A673 (cell line): ENCODE data around the gene DNTTIP2. TPM values are rescaled to one million over a fixed set of nuclear protein-coding genes. Genes with fewer than 3 reads are reported as not detected.
A peak's percentile ranks its signal among the peaks of the same experiment; 100 is the strongest.

Source experiments
- BruUV-seq: library from RNA; stranded (reverse); fragments of 400-500 nt; replicated peaks from 2 replicates; lab custom pipeline; 2021; lab: Mats Ljungman, UMichigan
- CTCF ChIA-PET: fragments of 300-600 bp; sonication (Branson Sonifier 250); formaldehyde crosslinking; loops from one replicate; lab custom pipeline; 2022; ENCODE audit warnings: antibody characterized with exemption; lab: Charles Lee
- POLR2A ChIA-PET: fragments of 300-600 bp; sonication (Branson Sonifier 250); formaldehyde crosslinking; loops from one replicate; lab custom pipeline; 2022; ENCODE audit warnings: antibody characterized with exemption; ENCODE audit not compliant: low non-redundant PET; lab: Charles Lee
- DNase-seq: peaks from one replicate; pipeline ENCODE4 v3.0.0-alpha.2; 2015; ENCODE audit warnings: low spot score
- H3K27ac ChIP-seq: fragments of 200-600 bp; sonication (generic); 2 replicates; pipeline ENCODE4 v1.5.1; 2016; ENCODE audit warnings: mixed run types, low read depth, mild to moderate bottlenecking, mixed read lengths, antibody characterized with exemption, low read length; ENCODE audit not compliant: poor library complexity, severe bottlenecking
- H3K27me3 ChIP-seq: fragments of 200-600 bp; sonication (generic); replicated peaks from 2 replicates; pipeline ENCODE4 v1.6.1; 2017; ENCODE audit warnings: mixed run types, low read depth, mild to moderate bottlenecking, mixed read lengths, antibody characterized with exemption, low read length; ENCODE audit not compliant: insufficient read depth, poor library complexity
- H3K36me3 ChIP-seq: fragments of 200-600 bp; sonication (generic); 2 replicates; pipeline ENCODE4 v1.6.1; 2016; ENCODE audit warnings: mixed run types, mild to moderate bottlenecking, mixed read lengths, antibody characterized with exemption, low read length; ENCODE audit not compliant: insufficient read depth, poor library complexity, severe bottlenecking
- H3K4me1 ChIP-seq: fragments of 200-600 bp; sonication (generic); 2 replicates; pipeline ENCODE4 v1.6.1; 2017; ENCODE audit warnings: mixed run types, mild to moderate bottlenecking, mixed read lengths, antibody characterized with exemption, low read length; ENCODE audit not compliant: insufficient read depth, poor library complexity, severe bottlenecking
- H3K4me3 ChIP-seq: fragments of 200-600 bp; sonication (generic); 2 replicates; pipeline ENCODE4 v1.5.1; 2016; ENCODE audit warnings: low read depth, mixed run types, mild to moderate bottlenecking, mixed read lengths, low read length; ENCODE audit not compliant: poor library complexity, severe bottlenecking
- H3K9me3 ChIP-seq: fragments of 200-600 bp; sonication (generic); 2 replicates; pipeline ENCODE4 v1.6.1; 2016; ENCODE audit warnings: mixed run types, low read depth, mild to moderate bottlenecking, mixed read lengths, antibody characterized with exemption, low read length; ENCODE audit not compliant: poor library complexity, severe bottlenecking
- EZH2 ChIP-seq: fragments of 200-600 bp; sonication (generic); IDR thresholded peaks from 2 replicates; pipeline ENCODE4 v1.6.1; 2017; ENCODE audit warnings: borderline replicate concordance, low read depth, mild to moderate bottlenecking, mixed read lengths, antibody characterized with exemption, low read length; ENCODE audit not compliant: poor library complexity, severe bottlenecking
- intact Hi-C: fragments of 100-400 bp; cut with micrococcal nuclease; formaldehyde crosslinking; loops from one replicate; pipeline ENCODE4 v1.10.0; 2022; ENCODE audit not compliant: unreplicated experiment
- total RNA-seq: library from RNA; stranded (reverse); gene quantifications from 2 replicates; pipeline ENCODE4 v1.2.3, GENCODE V29; 2021
- TF ChIP-seq, protein P1 (sequence below): fragments of 300-800, 200-600 bp; sonication (generic); conservative IDR thresholded peaks from 2 replicates; pipeline ENCODE4 v1.5.1; 2017; ENCODE audit warnings: low read depth, mild to moderate bottlenecking, antibody characterized with exemption, low read length, moderate library complexity, mixed read lengths

The DNTTIP2 gene
- total RNA-seq, 1 experiment from 2014 or later: 102 TPM

DNA sequence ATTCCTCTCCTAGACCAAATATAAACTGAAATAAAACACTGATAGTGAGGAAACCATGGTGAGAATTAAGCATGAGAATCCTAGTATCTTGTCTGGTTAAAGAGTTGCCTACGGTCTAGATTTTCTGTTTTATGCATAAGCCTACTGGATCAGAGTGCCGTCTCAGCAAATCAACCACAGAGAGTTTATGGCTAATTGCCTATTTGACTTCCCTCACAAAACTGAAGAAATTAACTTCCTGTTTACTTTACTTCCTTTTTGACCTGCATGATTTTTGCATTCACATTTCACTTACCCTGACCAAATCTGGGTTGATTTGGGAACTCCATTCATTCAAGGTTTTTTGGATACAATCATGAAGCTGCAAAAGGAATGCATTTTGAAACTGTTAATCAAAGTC lies 25.2 kb upstream of the DNTTIP2 start:
- Histone ChIP-seq H3K27me3 (no peaks in the 10 kb centered on the region), H3K27ac (peak overlapping the region; percentile 32), H3K4me3 (no peak overlapping the region), H3K9me3 (no peaks in the 10 kb centered on the region), H3K4me1 (peaks cover 47% of the 10 kb centered on the region), H3K36me3 (no peaks in the 10 kb centered on the region)
- POLR2A ChIA-PET: no interaction called here
- CTCF ChIA-PET: no interaction called here
- peak; percentile 63 for DNase-seq
- intact Hi-C loops: no loop called here
- BruUV-seq: no TSS peak
- TF ChIP-seq, protein P1, sequence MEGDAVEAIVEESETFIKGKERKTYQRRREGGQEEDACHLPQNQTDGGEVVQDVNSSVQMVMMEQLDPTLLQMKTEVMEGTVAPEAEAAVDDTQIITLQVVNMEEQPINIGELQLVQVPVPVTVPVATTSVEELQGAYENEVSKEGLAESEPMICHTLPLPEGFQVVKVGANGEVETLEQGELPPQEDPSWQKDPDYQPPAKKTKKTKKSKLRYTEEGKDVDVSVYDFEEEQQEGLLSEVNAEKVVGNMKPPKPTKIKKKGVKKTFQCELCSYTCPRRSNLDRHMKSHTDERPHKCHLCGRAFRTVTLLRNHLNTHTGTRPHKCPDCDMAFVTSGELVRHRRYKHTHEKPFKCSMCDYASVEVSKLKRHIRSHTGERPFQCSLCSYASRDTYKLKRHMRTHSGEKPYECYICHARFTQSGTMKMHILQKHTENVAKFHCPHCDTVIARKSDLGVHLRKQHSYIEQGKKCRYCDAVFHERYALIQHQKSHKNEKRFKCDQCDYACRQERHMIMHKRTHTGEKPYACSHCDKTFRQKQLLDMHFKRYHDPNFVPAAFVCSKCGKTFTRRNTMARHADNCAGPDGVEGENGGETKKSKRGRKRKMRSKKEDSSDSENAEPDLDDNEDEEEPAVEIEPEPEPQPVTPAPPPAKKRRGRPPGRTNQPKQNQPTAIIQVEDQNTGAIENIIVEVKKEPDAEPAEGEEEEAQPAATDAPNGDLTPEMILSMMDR: no peak
- no peak for TF ChIP-seq EZH2

DNA sequence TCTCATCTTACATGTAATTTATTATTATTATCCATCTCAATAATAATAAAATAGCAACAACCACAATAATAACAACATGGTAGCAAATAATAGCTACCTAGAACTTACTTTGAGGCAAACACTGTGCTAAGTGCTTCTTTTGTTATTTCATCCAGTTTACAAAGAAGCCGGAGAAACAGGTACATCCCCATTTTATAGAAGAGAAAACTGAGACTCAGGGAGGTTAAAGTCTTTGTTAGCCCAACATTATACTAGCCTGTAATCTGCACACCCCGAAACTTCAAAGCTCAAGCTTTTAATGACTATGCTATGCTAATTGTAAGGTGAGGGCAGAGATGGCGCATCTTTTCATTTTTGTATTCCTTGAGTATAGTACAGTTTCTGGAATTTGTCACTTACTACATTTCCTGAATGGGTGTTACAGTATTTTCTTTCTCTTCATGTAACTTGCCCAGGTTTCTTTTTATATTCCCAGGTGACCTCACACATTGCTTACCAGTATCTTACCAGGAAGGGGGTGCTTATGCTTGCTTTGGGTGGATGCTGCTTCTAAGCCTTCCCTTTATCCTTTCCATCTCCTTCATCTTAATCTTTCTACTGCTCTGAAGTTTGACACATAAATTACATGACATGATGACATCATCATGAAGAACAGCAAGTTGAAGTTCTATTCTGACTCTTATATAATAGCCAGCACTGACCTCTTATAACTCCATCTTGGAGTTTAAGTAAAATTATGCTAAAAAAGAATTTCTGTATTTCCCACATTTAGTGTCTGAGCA lies 21.9 kb upstream of the DNTTIP2 start:
- ChIA-PET POLR2A (no interaction called here), CTCF (no interaction called here)
- Histone ChIP-seq H3K4me1 (peaks cover 25% of the 10 kb centered on the region), H3K27ac (no peak overlapping the region), H3K27me3 (no peaks in the 10 kb centered on the region), H3K9me3 (no peaks in the 10 kb centered on the region), H3K4me3 (no peak overlapping the region), H3K36me3 (peaks cover 16% of the 10 kb centered on the region)
- TF ChIP-seq, protein P1: no peak
- no peak for TF ChIP-seq EZH2
- BruUV-seq: no TSS peak
- intact Hi-C loops: no loop called here
- no peak for DNase-seq

DNA sequence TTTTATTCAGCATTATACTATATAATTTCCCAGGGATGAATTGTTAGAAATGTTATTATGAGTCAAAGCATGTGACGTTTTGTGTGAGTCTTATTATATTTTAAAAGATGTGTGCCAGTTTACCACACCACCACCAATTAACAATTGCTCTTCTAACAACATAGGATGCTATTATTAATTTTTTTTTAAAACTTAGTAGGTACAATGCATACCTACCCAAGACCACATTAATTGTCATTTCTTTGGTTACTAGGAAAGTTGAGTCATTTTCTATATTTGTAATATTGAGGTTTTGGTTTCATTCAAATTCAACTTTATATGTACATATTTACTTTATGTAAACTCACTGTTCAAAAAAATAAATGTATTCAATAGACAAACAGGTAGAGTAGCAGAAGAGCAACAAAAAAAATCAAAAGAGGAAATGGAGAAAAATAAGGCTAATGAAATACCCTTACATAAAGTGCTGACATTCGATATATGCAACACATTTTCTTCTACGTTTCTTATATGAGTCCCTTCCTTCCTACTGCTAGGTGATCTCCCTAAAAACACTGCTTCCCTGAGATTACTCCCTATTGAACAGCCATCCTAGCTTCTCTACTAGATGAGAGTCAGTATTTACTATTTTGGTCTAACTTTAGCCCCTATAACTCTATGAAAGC lies 20.7 kb upstream of the DNTTIP2 start:
- intact Hi-C loops: no loop called here
- no peak for DNase-seq
- Histone ChIP-seq H3K36me3 (peaks cover 20% of the 10 kb centered on the region), H3K9me3 (no peaks in the 10 kb centered on the region), H3K27me3 (no peaks in the 10 kb centered on the region), H3K27ac (no peak overlapping the region), H3K4me1 (peaks cover 13% of the 10 kb centered on the region), H3K4me3 (no peak overlapping the region)
- CTCF ChIA-PET: no interaction called here
- POLR2A ChIA-PET: no interaction called here
- BruUV-seq: no TSS peak
- no peak for TF ChIP-seq EZH2
- TF ChIP-seq, protein P1: no peak
